GM12878 (cell line): Measurements from ENCODE around the gene CAPN3. TPM values are rescaled to one million over a fixed set of nuclear protein-coding genes. Genes with fewer than 3 reads are reported as not detected.

ENCODE experiments used
- ATAC-seq: fragments of 200-7000 bp; cut with Tn5 transposase; 3 replicates; pipeline ENCODE4 v1.9.1; 2020; ENCODE audit warnings: mild to moderate bottlenecking, moderate library complexity
- BruUV-seq: library from RNA; stranded (reverse); fragments of 400-500 nt; replicated peaks from 2 replicates; lab custom pipeline; 2021; lab: Mats Ljungman, UMichigan
- CTCF ChIA-PET: fragments of 300-600 bp; sonication (Branson Sonifier 250); formaldehyde crosslinking; extraction: SDS; loops from one replicate; lab custom pipeline; 2021; ENCODE audit warnings: inconsistent platforms; lab: Yijun Ruan, JAX
- POLR2A ChIA-PET: fragments of 350-600 bp; formaldehyde crosslinking; extraction: SDS; loops from one replicate; lab custom pipeline; 2021; ENCODE audit warnings: inconsistent platforms; lab: Charles Lee
- RAD21 ChIA-PET: fragments of 300-600 bp; sonication (Branson Sonifier 250); formaldehyde crosslinking; loops from one replicate; lab custom pipeline; 2023; ENCODE audit warnings: antibody characterized with exemption; ENCODE audit not compliant: unreplicated experiment; lab: Charles Lee
- SMC1A ChIA-PET: fragments of 300-600 bp; sonication (Branson Sonifier 250); formaldehyde crosslinking; loops from one replicate; lab custom pipeline; 2023; ENCODE audit not compliant: unreplicated experiment, uncharacterized antibody; lab: Charles Lee
- DNase-seq: peaks from one replicate; pipeline ENCODE4 v3.0.0-alpha.2; 2011; ENCODE audit warnings: low read depth, low spot score
- FAIRE-seq: peaks from 3 replicates; lab custom pipeline; 2011; peaks lifted over from hg19 to GRCh38; lab: Jason Lieb, UNC
- H2AFZ ChIP-seq: 2 replicates; pipeline ENCODE4 v1.6.0; 2011; ENCODE audit warnings: low read depth, low read length, control low read depth; ENCODE audit not compliant: control insufficient read depth
- H3K27ac ChIP-seq: 2 replicates; pipeline ENCODE4 v1.5.1; 2011; ENCODE audit warnings: control low read depth; ENCODE audit not compliant: control insufficient read depth, insufficient read depth
- H3K27me3 ChIP-seq, 2 experiments: replicated peaks in 1 of 2; 2 replicates each; pipeline versions ENCODE4 v1.6.0 to v1.6.1; 2011; ENCODE audit warnings: low read length in 1 of 2; ENCODE audit not compliant: control insufficient read depth in 2 of 2, insufficient read depth in 2 of 2
- H3K36me3 ChIP-seq, 2 experiments: 2 replicates each; pipeline ENCODE4 v1.5.1; 2011; ENCODE audit warnings: low read length in 1 of 2; ENCODE audit not compliant: control insufficient read depth in 2 of 2, insufficient read depth in 2 of 2
- H3K4me1 ChIP-seq: 2 replicates; pipeline ENCODE4 v1.6.1; 2011; ENCODE audit warnings: mild to moderate bottlenecking, low read length, moderate library complexity, mixed read lengths; ENCODE audit not compliant: control insufficient read depth, insufficient read depth
- H3K4me2 ChIP-seq: 2 replicates; pipeline ENCODE4 v1.6.0; 2011; ENCODE audit warnings: control low read depth; ENCODE audit not compliant: control insufficient read depth, insufficient read depth
- H3K4me3 ChIP-seq: fragments of 200-600 bp; sonication (generic); 2 replicates; pipeline ENCODE4 v1.5.1; 2016
- H3K79me2 ChIP-seq: 2 replicates; pipeline ENCODE4 v1.6.0; 2011; ENCODE audit warnings: low read length; ENCODE audit not compliant: control insufficient read depth, insufficient read depth
- H3K9ac ChIP-seq: 2 replicates; pipeline ENCODE4 v1.8.0; 2011; ENCODE audit warnings: low read length, control low read depth, mixed read lengths; ENCODE audit not compliant: control insufficient read depth, insufficient read depth
- H3K9me3 ChIP-seq: replicated peaks from 3 replicates; pipeline ENCODE4 v1.5.1; 2011; ENCODE audit warnings: mild to moderate bottlenecking, low read length; ENCODE audit not compliant: control insufficient read depth, insufficient read depth
- H4K20me1 ChIP-seq: 2 replicates; pipeline ENCODE4 v1.6.0; 2011; ENCODE audit not compliant: control insufficient read depth, insufficient read depth
- CEBPB ChIP-seq, 2 experiments: fragments of 150-350 bp in 1 of 2; IDR thresholded peaks; 2 replicates each; pipeline ENCODE4 v1.6.1; 2012 to 2014; ENCODE audit warnings: low read depth in 2 of 2, low read length in 2 of 2, borderline replicate concordance in 1 of 2, inconsistent platforms in 1 of 2
- CHD1 ChIP-seq: IDR thresholded peaks from 2 replicates; pipeline ENCODE4 v1.6.1; 2012; ENCODE audit warnings: low read depth, low read length, improper control_type of control experiment
- MEF2B ChIP-seq: fragments of 450-650 bp; IDR thresholded peaks from 2 replicates; pipeline ENCODE4 v1.6.1; 2018; ENCODE audit warnings: mild to moderate bottlenecking, moderate library complexity; ENCODE audit not compliant: partially characterized antibody, poor library complexity, severe bottlenecking
- POLR2AphosphoS2 ChIP-seq: IDR thresholded peaks from 2 replicates; pipeline ENCODE4 v1.6.1; 2011; ENCODE audit warnings: low read depth, mild to moderate bottlenecking, low read length, improper control_type of control experiment, moderate library complexity
- POLR2AphosphoS5 ChIP-seq: IDR thresholded peaks from 2 replicates; pipeline ENCODE4 v1.6.1; 2011; ENCODE audit warnings: mild to moderate bottlenecking, low read length, inconsistent platforms
- POU2F2 ChIP-seq: IDR thresholded peaks from 3 replicates; pipeline ENCODE4 v1.6.1; 2011; ENCODE audit warnings: low read depth, mild to moderate bottlenecking, low read length, borderline replicate concordance
- SMARCA5 ChIP-seq: fragments of 450-650 bp; IDR thresholded peaks from 2 replicates; pipeline ENCODE4 v1.6.1; 2017; ENCODE audit warnings: mild to moderate bottlenecking
- ZBTB11 ChIP-seq: fragments of 450-650 bp; formaldehyde crosslinking; IDR thresholded peaks from 2 replicates; pipeline ENCODE4 v1.5.0; 2022; ENCODE audit warnings: mild to moderate bottlenecking, missing genetic modification characterization
- ZNF622 ChIP-seq: fragments of 450-650 bp; IDR thresholded peaks from 2 replicates; pipeline ENCODE4 v1.6.1; 2017; ENCODE audit warnings: mild to moderate bottlenecking, inconsistent platforms
- ZZZ3 ChIP-seq: IDR thresholded peaks from 2 replicates; pipeline ENCODE4 v1.6.1; 2011; ENCODE audit warnings: low read depth; ENCODE audit not compliant: control insufficient read depth, insufficient read length
- WGBS: methylation state at CpG from one replicate; pipeline ENCODE4 v1.1.6; 2016; ENCODE audit warnings: low lambda C conversion rate; ENCODE audit not compliant: insufficient replicate concordance, insufficient coverage; ENCODE audit errors: missing lambda C conversion rate; 5-methylcytosine and 5-hydroxymethylcytosine counted together
- in situ Hi-C: fragments of 300-500 bp; cut with MboI; formaldehyde crosslinking; loops from 9 replicates; pipeline ENCODE4 v1.14.3; 2018; ENCODE audit warnings: mixed read lengths
- intact Hi-C: fragments of 100-400 bp; cut with micrococcal nuclease; formaldehyde crosslinking; loops from one replicate; pipeline ENCODE4 v1.14.2; 2022; ENCODE audit not compliant: unreplicated experiment
- polyA plus RNA-seq, 11 experiments: library from polyadenylated mRNA; depleted of rRNA in 4 of 11; unstranded in 6 of 11; stranded (reverse) in 5 of 11; fragments of >200 nt; fragmentation: Nextera tagmentation in 4 of 11; fragmentation: Illumina TruSeq in 1 of 11; extraction: Ambion mirVana in 4 of 11; extraction: Trizol in 1 of 11; gene quantifications; 1 replicate in 1 of 11; 2 replicates in 10 of 11; pipeline versions ENCODE4 v1.2.1 to v1.2.3, GENCODE V29; 2011 to 2016; ENCODE audit warnings: inconsistent platforms in 2 of 11, missing spikeins in 2 of 11, low read depth in 1 of 11
- total RNA-seq, 4 experiments: library from RNA; depleted of rRNA in 3 of 4; stranded (reverse); fragments of >200 nt in 3 of 4; fragmentation: Illumina TruSeq in 1 of 4; extraction: Trizol in 1 of 4; gene quantifications; 2 replicates each; pipeline versions ENCODE4 v1.2.1 to v1.2.3, GENCODE V29; 2013 to 2021

CAPN3 gene
- total and polyA plus RNA-seq, 10 of the 15 experiments (the other 5 are each of a cell fraction or from before 2014, with no cell fraction given) = 1.1 to 3.8 (median 2.4) TPM

- no peak for TF ChIP-seq POU2F2
- TF ChIP-seq, all 136 proteins: peak for 0
Observed at GRCh38 chr15:42375941-42376340, 16.6 kb downstream of the CAPN3 start (continued).

GRCh38 chr15:42378011-42378410 lies 18.7 kb downstream of the CAPN3 start:
- H3K27me3 ChIP-seq = no peaks in the 10 kb centered on the region
- SMC1A ChIA-PET = no interaction called here
- no TSS peak for BruUV-seq
- no peaks in the 10 kb centered on the region for H3K79me2 ChIP-seq
- no peak for TF ChIP-seq ZBTB11 (CRISPR knock-in tag)
- TF ChIP-seq POLR2AphosphoS2 = no peak
- TF ChIP-seq CEBPB (IDR thresholded peaks at IDR 0.05; ENCODE audit: borderline replicate concordance in 1 of 2, low read depth in 2 of 2, low read length in 2 of 2) = no peak
- TF ChIP-seq MEF2B = no peak
- no peak for TF ChIP-seq ZNF622
- no peak for TF ChIP-seq POU2F2
- no peak for TF ChIP-seq POLR2AphosphoS5
- TF ChIP-seq ZZZ3 = no peak
- no peak for TF ChIP-seq CHD1
- no peak for TF ChIP-seq SMARCA5
- TF ChIP-seq, all 136 proteins: peak for 0
- ChIA-PET POLR2A (no interaction called here), RAD21 (no interaction called here), CTCF (no interaction called here)
- no peak overlapping the region for H2AFZ ChIP-seq
- ATAC-seq (no peak), DNase-seq (no peak), FAIRE-seq (no peak)
- no peaks in the 10 kb centered on the region for H3K4me1 ChIP-seq
- intact Hi-C loops = no loop called here
- no peak overlapping the region for H3K4me3 ChIP-seq
- no peak overlapping the region for H3K4me2 ChIP-seq
- H3K36me3 ChIP-seq = no peaks in the 10 kb centered on the region
- 85% methylated on average over 8 of the region's 8 CpGs for WGBS
- in situ Hi-C loops = no loop called here
- no peak overlapping the region for H3K9ac ChIP-seq
- no peaks in the 10 kb centered on the region for H4K20me1 ChIP-seq
- H3K9me3 ChIP-seq = no peaks in the 10 kb centered on the region; the same call in 1 of the 3 replicates
- no peak overlapping the region for H3K27ac ChIP-seq
